Measurements from ENCODE around the gene HERPUD1.

HERPUD1 gene

GRCh38 chr16:56888806-56889205, 43.1 kb upstream of the HERPUD1 start:
- no peak overlapping the region for H3K27ac ChIP-seq
- no peak for TF ChIP-seq CTCF (conservative IDR thresholded peaks at IDR 0.05)

GRCh38 chr16:56889206-56889605, 42.7 kb upstream of the HERPUD1 start:
- no peak overlapping the region for H3K27ac ChIP-seq

DNA sequence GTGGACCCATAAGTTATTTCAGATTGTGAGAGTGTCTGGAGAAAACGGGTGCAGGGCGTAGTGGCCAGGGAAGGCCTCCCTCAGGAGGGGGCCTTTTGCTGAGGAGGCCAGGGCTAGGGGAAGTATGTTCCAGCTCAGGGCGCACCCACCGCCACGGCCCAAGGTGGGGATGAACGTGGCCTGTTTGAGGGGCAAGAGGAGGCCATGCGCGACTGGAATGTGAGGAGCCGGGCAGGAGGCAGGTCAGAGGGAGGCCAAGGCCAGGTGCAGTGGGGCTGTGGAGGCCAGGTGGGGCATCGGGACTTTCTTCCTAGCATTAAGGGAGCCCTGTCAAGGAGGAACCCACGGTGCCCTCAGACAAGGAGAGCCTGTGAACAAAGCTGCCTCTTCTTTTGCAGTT, 40.3 kb upstream of the HERPUD1 start:
- TF ChIP-seq CTCF (conservative IDR thresholded peaks at IDR 0.05) = no peak
- H3K27ac ChIP-seq = no peak overlapping the region

More at GRCh38 chr16:56889206-56889605, 42.7 kb upstream of the HERPUD1 start:
- TF ChIP-seq CTCF (conservative IDR thresholded peaks at IDR 0.05) = no peak

DNA sequence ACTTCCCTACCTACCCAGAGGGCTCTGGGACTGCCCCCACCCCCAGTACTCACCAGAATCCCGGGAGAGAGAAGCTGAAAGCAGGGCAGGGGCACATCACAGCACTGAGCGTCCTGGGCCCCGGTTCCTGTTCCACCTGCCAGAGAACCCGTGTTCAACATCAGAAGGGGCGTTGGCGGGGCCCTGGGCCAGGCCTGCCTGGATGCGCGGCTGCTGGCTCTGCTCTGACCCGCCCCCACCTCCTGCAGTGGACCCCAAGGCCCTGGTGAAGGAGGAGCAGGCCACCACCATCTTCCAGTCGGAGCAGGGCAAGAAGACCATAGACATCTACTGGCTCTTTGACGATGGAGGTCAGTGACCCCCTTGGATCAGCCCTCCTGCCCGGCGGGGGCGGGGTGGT, 39.2 kb upstream of the HERPUD1 start:
- H3K27ac ChIP-seq = no peak overlapping the region
- TF ChIP-seq CTCF (conservative IDR thresholded peaks at IDR 0.05) = no peak

DNA sequence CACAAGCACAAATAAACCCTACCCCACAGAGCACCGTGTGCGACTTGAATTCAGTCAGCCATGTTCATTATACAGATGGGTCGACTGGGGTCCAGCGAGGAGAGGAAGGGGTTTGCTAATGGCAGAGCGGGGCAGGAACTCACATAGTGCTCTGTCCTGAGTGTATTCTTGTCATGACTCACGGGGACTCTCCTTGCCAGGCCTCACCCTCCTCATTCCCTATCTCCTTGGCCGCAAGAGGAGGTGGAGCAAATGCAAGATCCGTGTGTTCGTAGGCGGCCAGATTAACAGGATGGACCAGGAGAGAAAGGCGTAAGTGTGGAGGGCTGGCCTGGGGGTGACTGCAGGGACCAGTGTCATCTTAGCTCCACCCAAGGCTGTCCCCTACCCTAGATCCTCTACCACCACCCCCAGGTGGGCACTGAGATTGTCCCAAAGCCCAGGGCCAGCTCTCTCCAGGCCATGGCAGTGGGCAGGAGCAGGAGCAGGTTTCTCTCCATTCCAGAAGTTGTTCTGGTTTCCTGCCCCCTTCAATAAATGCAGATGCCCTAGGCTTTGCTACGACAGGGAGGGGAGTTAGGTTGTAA, 37.5 kb upstream of the HERPUD1 start:
- H3K27ac ChIP-seq = no peak overlapping the region
- no peak for TF ChIP-seq CTCF (conservative IDR thresholded peaks at IDR 0.05)

- H3K27ac ChIP-seq = no peak overlapping the region
- TF ChIP-seq CTCF (conservative IDR thresholded peaks at IDR 0.05) = no peak
These were observed 36.1 kb upstream of the HERPUD1 start for GRCh38 chr16:56895813-56896212.

DNA sequence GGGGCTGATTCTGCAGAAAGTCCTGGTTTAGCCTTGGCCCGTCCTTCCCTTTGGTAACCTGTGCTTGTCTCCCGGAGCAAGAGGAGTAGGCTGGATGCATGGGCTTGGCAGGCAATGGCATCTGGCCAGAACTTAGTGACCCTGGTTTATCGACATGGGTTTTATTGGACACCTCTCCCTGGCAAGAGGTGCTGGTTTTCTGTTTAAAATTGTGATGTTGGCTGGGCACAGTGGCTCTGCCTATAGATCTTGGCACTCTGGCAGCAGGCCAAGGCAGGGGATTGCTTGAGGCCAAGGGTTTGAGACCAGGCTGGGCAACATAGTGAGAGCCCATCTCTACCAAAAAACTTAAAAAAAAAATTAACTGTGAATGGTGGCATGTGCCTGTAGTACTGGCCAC, 35.7 kb upstream of the HERPUD1 start:
- no peak overlapping the region for H3K27ac ChIP-seq
- no peak for TF ChIP-seq CTCF (conservative IDR thresholded peaks at IDR 0.05)
